Testis (tissue), 2 donors: ENCODE results near the gene MBNL2.

Experiments used
- POLR2A ChIP-seq: fragments of 450-650 bp; IDR thresholded peaks from one replicate; pipeline ENCODE4 v1.6.1; 2017; ENCODE audit warnings: antibody characterized with exemption, mild to moderate bottlenecking, moderate library complexity
- TF ChIP-seq, protein P1 (sequence below), 3 experiments: fragments of 450-650 bp in 2 of 3; fragments of 200-600 bp in 1 of 3; sonication (generic) in 1 of 3; IDR thresholded peaks; one replicate each; pipeline ENCODE4 v1.5.1; 2016 to 2019; ENCODE audit warnings: antibody characterized with exemption in 3 of 3, mild to moderate bottlenecking in 2 of 3, moderate library complexity in 1 of 3

DNA sequence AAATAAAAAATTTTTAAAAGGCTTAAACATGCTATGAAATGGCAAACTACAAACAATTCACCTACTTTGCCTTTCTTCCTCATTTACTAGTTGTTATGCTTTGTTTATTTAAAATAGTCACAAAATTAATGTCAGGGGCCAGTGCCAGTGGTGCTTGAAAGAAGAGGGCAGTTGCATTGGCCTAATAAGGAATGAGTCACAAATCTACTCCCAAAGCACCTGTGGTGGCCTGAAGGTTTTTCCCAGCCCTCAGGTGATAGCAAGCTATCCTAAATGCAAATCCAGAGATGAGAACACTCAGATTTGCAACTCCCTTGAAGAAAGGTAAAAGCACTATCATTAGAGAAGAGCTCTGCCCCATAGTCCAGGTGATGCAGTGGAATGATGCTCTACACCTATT, 103.6 kb downstream of the MBNL2 start:
- TF ChIP-seq, protein P1, sequence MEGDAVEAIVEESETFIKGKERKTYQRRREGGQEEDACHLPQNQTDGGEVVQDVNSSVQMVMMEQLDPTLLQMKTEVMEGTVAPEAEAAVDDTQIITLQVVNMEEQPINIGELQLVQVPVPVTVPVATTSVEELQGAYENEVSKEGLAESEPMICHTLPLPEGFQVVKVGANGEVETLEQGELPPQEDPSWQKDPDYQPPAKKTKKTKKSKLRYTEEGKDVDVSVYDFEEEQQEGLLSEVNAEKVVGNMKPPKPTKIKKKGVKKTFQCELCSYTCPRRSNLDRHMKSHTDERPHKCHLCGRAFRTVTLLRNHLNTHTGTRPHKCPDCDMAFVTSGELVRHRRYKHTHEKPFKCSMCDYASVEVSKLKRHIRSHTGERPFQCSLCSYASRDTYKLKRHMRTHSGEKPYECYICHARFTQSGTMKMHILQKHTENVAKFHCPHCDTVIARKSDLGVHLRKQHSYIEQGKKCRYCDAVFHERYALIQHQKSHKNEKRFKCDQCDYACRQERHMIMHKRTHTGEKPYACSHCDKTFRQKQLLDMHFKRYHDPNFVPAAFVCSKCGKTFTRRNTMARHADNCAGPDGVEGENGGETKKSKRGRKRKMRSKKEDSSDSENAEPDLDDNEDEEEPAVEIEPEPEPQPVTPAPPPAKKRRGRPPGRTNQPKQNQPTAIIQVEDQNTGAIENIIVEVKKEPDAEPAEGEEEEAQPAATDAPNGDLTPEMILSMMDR (IDR thresholded peaks at IDR 0.05) = no peak
- no peak for TF ChIP-seq POLR2A
